ENCODE measurements around the gene TAPT1. TPM values are rescaled to one million over a fixed set of nuclear protein-coding genes. Genes with fewer than 3 reads are reported as not detected.
"Not testable (repeated sequence)": the region's sequence is repeated elsewhere in the genome, so short reads cannot be mapped to it uniquely, and the experiment has no call there.

The TAPT1 gene
- total RNA-seq, 1 donor from 2014 or later = 32.9 TPM

DNA sequence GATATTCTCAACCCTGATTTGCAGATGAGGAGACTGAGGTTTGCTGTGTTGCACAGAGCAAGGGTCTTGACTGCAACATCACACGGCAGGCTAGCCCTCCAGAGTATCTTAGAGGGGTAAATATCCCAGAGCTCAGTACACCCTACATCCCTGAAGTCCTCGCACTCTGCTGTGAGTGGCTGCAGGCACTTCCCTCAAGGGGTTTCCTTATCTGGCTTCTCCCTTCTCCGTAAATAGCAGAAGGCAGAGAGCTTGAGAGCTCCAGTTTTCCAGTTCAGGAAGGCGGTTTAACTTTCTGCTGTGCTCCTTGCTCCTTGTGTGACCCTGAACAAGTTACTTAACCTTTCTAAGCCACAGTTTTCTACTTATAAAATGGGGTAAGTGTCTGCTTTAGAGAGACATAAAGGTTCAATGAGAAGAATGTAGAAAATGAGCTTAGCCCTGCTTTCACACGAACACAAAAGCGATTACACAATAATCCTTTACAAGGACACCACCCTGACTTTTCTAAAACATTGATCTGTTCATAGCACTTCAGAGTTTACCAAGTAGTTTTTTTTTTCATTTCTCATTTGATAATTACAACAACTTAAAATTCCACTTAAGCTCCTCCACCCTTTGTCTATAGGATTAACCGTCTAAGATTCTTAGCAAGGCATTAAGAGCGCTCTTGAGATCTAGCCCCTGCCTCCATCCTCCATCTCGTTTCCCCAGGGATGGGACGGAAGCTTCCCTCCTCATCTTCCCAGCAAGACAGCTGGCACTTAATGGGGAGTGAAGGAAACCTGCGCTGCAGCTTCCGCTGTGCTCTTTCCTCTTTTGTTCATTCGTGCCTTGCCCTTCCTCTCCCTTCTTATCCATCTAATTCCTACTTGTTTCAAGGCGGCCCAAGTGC lies 68.4 kb downstream of the TAPT1 start:
- Mint-ChIP-seq H3K36me3 (ENCODE audit: low read depth) (peaks cover 14% of the 10 kb centered on the region), H3K9me3 (no peaks in the 10 kb centered on the region), H3K27me3 (ENCODE audit: low read depth) (no peaks in the 10 kb centered on the region), H3K27ac (no peak overlapping the region), H3K4me1 (ENCODE audit: low read depth) (no peaks in the 10 kb centered on the region), H3K4me3 (ENCODE audit: low read depth) (no peak overlapping the region)
- intact Hi-C loops (cut with micrococcal nuclease) = no loop called here
- DNase-seq (ENCODE audit: low spot score) = no peak

- Mint-ChIP-seq H3K27ac (no peak overlapping the region), H3K4me1 (ENCODE audit: low read depth) (no peaks in the 10 kb centered on the region), H3K36me3 (ENCODE audit: low read depth) (no peaks in the 10 kb centered on the region), H3K9me3 (no peaks in the 10 kb centered on the region), H3K4me3 (ENCODE audit: low read depth) (no peak overlapping the region), H3K27me3 (ENCODE audit: low read depth) (no peaks in the 10 kb centered on the region)
- DNase-seq (ENCODE audit: low spot score) = no peak
- intact Hi-C loops (cut with micrococcal nuclease) = no loop called here
Measured at GRCh38 chr4:16155528-16156169, 70.6 kb downstream of the TAPT1 start.

GRCh38 chr4:16154451-16154850 lies 71.8 kb downstream of the TAPT1 start:
- Mint-ChIP-seq H3K4me3 (ENCODE audit: low read depth) (no peak overlapping the region), H3K4me1 (ENCODE audit: low read depth) (no peaks in the 10 kb centered on the region), H3K27ac (no peak overlapping the region), H3K36me3 (ENCODE audit: low read depth) (no peaks in the 10 kb centered on the region), H3K9me3 (no peaks in the 10 kb centered on the region), H3K27me3 (ENCODE audit: low read depth) (no peaks in the 10 kb centered on the region)
- no peak for DNase-seq (ENCODE audit: low spot score)
- intact Hi-C loops (cut with micrococcal nuclease) = no loop called here

DNA sequence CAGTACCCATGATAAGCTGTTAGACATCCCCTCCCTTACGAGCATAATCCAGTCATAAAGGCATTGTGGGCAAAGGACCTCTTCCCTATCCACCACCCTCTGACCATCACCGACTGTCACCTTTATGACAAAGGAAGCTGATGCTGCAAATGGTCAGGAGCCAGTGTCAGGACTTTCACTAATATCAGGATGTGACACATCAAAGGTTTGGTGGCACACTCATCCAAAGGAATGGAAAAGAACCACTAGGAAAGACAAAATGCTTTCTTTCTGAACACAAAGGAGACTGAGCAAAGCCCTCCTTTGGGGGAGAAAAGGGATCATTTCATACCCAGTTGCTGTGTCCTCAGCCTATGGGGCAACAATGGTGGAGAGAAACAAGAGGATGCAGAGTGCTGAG lies 75.6 kb downstream of the TAPT1 start:
- Mint-ChIP-seq H3K27me3 (ENCODE audit: low read depth) (no peaks in the 10 kb centered on the region), H3K4me1 (ENCODE audit: low read depth) (no peaks in the 10 kb centered on the region), H3K36me3 (ENCODE audit: low read depth) (no peaks in the 10 kb centered on the region), H3K9me3 (peaks cover 4% of the 10 kb centered on the region), H3K27ac (no peak overlapping the region), H3K4me3 (ENCODE audit: low read depth) (no peak overlapping the region)
- no peak for DNase-seq (ENCODE audit: low spot score)
- intact Hi-C loops (cut with micrococcal nuclease) = no loop called here

GRCh38 chr4:16144913-16145312 lies 81.4 kb downstream of the TAPT1 start:
- H3K4me3 Mint-ChIP-seq (ENCODE audit: low read depth); H3K36me3 Mint-ChIP-seq (ENCODE audit: low read depth); H3K27ac Mint-ChIP-seq; intact Hi-C loops (cut with micrococcal nuclease); H3K4me1 Mint-ChIP-seq (ENCODE audit: low read depth); DNase-seq (ENCODE audit: low spot score); H3K27me3 Mint-ChIP-seq (ENCODE audit: low read depth): not testable (repeated sequence)
- peaks cover 20% of the 10 kb centered on the region for H3K9me3 Mint-ChIP-seq

DNA sequence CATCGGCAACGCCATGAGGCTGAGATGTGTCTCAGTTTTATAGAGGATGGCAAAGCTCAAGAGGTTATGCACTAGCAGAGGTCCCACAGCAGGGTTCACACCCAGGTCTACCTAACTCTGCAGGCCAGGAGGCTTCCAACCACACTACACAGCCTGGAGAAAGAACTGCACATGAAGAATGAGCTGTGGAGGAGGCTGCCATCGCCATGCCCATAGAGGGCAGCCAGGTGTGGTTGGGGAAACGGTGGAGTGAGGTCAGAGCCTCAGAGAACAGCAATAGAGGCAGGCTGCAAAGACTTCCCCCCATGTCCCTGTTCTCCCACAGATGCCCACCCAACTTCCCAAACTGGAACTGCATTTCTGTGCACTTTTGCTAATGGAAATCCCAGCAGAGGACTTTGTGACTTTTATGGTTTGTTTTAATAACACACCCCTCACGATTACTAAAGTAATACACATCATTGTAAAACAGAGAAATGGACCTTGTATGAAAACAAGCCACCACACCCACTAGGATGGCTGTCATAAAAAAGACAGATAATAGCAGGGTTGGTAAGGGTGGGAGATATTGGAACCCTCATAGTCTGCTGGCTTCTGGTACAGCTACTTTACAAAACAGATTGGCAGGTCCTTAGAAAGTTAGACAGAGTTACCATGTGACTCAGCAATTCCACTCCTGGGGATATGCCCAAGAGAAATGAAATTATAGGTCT lies 83.5 kb downstream of the TAPT1 start:
- H3K36me3 Mint-ChIP-seq (ENCODE audit: low read depth) = no peaks in the 10 kb centered on the region
- DNase-seq (ENCODE audit: low spot score) = no peak
- no peak overlapping the region for H3K27ac Mint-ChIP-seq
- H3K4me3 Mint-ChIP-seq (ENCODE audit: low read depth) = no peak overlapping the region
- H3K9me3 Mint-ChIP-seq = peaks cover 20% of the 10 kb centered on the region
- H3K4me1 Mint-ChIP-seq (ENCODE audit: low read depth) = no peaks in the 10 kb centered on the region
- intact Hi-C loops (cut with micrococcal nuclease) = no loop called here
- no peaks in the 10 kb centered on the region for H3K27me3 Mint-ChIP-seq (ENCODE audit: low read depth)

GRCh38 chr4:16140879-16141249 lies 85.4 kb downstream of the TAPT1 start:
- intact Hi-C loops (cut with micrococcal nuclease) = no loop called here
- H3K9me3 Mint-ChIP-seq = peaks cover 17% of the 10 kb centered on the region
- DNase-seq (ENCODE audit: low spot score) = no peak
- no peaks in the 10 kb centered on the region for H3K27me3 Mint-ChIP-seq (ENCODE audit: low read depth)
- H3K27ac Mint-ChIP-seq = no peak overlapping the region
- no peaks in the 10 kb centered on the region for H3K36me3 Mint-ChIP-seq (ENCODE audit: low read depth)
- H3K4me1 Mint-ChIP-seq (ENCODE audit: low read depth) = no peaks in the 10 kb centered on the region
- no peak overlapping the region for H3K4me3 Mint-ChIP-seq (ENCODE audit: low read depth)

DNA sequence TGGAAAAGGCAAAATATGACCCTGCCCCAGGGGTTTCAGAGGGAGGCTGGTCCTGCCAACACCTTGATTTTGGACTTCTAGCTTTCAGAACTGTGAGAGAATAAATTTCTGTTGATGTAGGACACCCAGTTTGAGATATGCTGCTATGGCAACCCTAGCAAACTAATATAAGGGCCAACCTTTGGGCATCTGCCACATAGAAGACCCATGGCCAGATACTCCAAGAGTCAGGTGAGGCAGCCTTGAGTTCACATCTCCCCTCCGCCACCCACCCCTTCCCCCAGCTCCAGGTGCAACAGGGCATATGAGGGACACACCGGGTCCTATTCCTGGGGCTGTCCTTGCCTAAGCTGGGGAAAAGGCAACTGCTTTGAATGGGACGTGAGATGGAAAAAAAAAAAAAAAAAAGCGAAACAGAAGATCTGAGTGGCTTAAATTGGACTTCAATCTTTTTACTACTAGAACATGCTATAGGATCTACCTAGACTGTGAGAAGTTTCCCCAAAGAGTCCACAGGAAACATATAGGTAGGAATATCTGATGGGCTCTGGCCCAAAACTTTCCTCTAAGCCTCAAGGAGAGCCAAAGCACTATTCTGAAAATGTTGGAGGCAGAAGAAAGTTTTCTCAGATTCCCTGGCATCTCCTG lies 85.9 kb downstream of the TAPT1 start:
- DNase-seq (ENCODE audit: low spot score) = no peak
- no peak overlapping the region for H3K27ac Mint-ChIP-seq
- no peaks in the 10 kb centered on the region for H3K4me1 Mint-ChIP-seq (ENCODE audit: low read depth)
- H3K9me3 Mint-ChIP-seq = peaks cover 13% of the 10 kb centered on the region
- no peaks in the 10 kb centered on the region for H3K27me3 Mint-ChIP-seq (ENCODE audit: low read depth)
- intact Hi-C loops (cut with micrococcal nuclease) = no loop called here
- no peak overlapping the region for H3K4me3 Mint-ChIP-seq (ENCODE audit: low read depth)
- H3K36me3 Mint-ChIP-seq (ENCODE audit: low read depth) = no peaks in the 10 kb centered on the region

- intact Hi-C loops (cut with micrococcal nuclease) = no loop called here
- Mint-ChIP-seq H3K9me3 (peaks cover 5% of the 10 kb centered on the region), H3K4me1 (ENCODE audit: low read depth) (no peaks in the 10 kb centered on the region), H3K4me3 (ENCODE audit: low read depth) (no peak overlapping the region), H3K27me3 (ENCODE audit: low read depth) (no peaks in the 10 kb centered on the region), H3K36me3 (ENCODE audit: low read depth) (no peaks in the 10 kb centered on the region), H3K27ac (no peak overlapping the region)
- DNase-seq (ENCODE audit: low spot score) = no peak
Measured at GRCh38 chr4:16139066-16139945, 87.0 kb downstream of the TAPT1 start.

- no peaks in the 10 kb centered on the region for H3K36me3 Mint-ChIP-seq (ENCODE audit: low read depth)
- no peak overlapping the region for H3K4me3 Mint-ChIP-seq (ENCODE audit: low read depth)
- no peaks in the 10 kb centered on the region for H3K27me3 Mint-ChIP-seq (ENCODE audit: low read depth)
- no peaks in the 10 kb centered on the region for H3K9me3 Mint-ChIP-seq
- H3K4me1 Mint-ChIP-seq (ENCODE audit: low read depth) = no peaks in the 10 kb centered on the region
- no peak for DNase-seq (ENCODE audit: low spot score)
- no peak overlapping the region for H3K27ac Mint-ChIP-seq
- intact Hi-C loops (cut with micrococcal nuclease) = no loop called here
Measured at GRCh38 chr4:16136827-16137226, 89.4 kb downstream of the TAPT1 start.

DNA sequence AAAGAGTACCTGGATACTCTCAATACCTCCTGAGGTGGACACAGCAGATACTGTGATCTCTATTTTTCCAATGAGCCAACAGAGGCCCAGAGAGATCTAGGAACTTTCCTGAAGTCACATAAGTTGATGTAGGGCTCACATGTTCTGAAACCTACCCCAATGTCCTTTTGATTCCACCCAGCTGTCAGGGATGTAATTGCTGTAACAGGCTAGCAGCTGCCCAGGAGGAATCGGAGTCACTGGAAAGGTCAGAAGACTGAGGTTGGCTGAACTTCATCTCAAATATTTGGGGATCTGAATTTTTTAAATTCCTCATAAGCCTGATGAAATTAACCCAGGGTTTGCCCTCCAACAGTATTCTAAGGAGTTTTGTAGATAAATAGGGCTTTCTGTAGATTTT lies 90.0 kb downstream of the TAPT1 start:
- DNase-seq (ENCODE audit: low spot score) = no peak
- no peaks in the 10 kb centered on the region for H3K4me1 Mint-ChIP-seq (ENCODE audit: low read depth)
- H3K27me3 Mint-ChIP-seq (ENCODE audit: low read depth) = no peaks in the 10 kb centered on the region
- no peaks in the 10 kb centered on the region for H3K9me3 Mint-ChIP-seq
- no peak overlapping the region for H3K4me3 Mint-ChIP-seq (ENCODE audit: low read depth)
- intact Hi-C loops (cut with micrococcal nuclease) = no loop called here
- no peak overlapping the region for H3K27ac Mint-ChIP-seq
- no peaks in the 10 kb centered on the region for H3K36me3 Mint-ChIP-seq (ENCODE audit: low read depth)

DNA sequence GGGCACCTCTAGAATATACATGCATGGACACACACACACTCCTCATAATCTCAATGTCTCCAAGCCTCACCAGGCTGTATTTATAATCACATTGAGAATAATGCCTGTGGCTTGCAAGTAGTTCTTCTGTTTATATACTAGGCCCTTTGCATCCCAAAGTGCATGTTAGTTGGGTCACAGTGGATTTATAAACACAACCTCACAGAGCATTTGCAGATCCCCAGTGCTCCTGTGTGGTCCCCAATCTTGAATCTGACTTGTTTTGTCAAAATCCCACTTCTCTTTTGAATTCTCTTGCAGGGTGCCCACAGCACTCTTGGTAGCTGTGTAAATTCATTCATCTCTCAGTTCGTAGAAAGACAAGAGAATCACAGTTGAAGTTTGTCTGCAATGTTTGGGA lies 92.9 kb downstream of the TAPT1 start:
- no peak for DNase-seq (ENCODE audit: low spot score)
- Mint-ChIP-seq H3K9me3 (no peaks in the 10 kb centered on the region), H3K4me1 (ENCODE audit: low read depth) (no peaks in the 10 kb centered on the region), H3K27ac (no peak overlapping the region), H3K4me3 (ENCODE audit: low read depth) (no peak overlapping the region), H3K27me3 (ENCODE audit: low read depth) (no peaks in the 10 kb centered on the region), H3K36me3 (ENCODE audit: low read depth) (no peaks in the 10 kb centered on the region)
- intact Hi-C loops (cut with micrococcal nuclease) = no loop called here

Measured in activated T-helper 2 cell treated with anti-CD3 and anti-CD28 coated beads, Interferon-gamma antibody, Interleukin-2, Interleukin-4, amounts not matched to agents 10 μg/mL and 5 μg/mL and 100 μg/mL, durations not matched to agents 14 hours and 24 hours and 36 hours (primary cell).